ENCODE data around the gene SLC16A2.

DNA sequence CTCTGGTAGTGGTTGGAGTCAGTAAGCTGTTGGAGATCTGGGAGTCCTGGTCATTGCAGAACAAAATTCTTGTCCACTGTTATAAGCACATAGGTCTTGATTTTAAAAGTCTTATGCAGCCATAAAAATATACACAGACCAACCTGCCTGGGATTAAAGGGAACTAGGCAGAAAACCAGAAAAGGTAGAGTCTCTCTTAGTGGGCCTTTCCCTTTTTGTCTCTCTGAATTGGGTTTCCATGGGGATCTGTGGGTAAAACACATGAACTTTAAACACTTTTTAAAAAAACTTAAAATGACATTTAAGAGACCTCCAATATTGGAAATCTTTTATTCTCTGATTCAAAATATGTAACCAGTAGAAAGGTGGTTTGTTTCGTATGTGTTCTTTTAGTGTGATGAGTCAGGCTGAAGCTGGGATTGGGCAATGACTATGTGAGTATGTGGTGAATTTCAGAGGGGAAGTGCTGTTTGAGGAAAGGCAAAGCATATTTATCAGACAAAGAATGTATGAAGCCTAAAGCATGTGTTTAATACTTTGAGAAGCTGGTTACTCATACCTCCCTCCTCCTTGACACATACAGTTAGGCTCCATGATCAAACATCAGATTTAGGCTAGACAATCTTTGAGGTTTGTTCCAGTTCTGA, 29.6 kb downstream of the SLC16A2 start:
- TF ChIP-seq ZFP3 (CRISPR knock-in tag; IDR thresholded peaks at IDR 0.05): no peak
- TF ChIP-seq, protein P1, sequence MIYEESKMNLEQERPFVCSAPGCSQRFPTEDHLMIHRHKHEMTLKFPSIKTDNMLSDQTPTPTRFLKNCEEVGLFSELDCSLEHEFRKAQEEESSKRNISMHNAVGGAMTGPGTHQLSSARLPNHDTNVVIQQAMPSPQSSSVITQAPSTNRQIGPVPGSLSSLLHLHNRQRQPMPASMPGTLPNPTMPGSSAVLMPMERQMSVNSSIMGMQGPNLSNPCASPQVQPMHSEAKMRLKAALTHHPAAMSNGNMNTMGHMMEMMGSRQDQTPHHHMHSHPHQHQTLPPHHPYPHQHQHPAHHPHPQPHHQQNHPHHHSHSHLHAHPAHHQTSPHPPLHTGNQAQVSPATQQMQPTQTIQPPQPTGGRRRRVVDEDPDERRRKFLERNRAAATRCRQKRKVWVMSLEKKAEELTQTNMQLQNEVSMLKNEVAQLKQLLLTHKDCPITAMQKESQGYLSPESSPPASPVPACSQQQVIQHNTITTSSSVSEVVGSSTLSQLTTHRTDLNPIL (CRISPR knock-in tag; IDR thresholded peaks at IDR 0.05; ENCODE audit: low read depth): no peak
- TF ChIP-seq TOX (CRISPR knock-in tag; IDR thresholded peaks at IDR 0.05; ENCODE audit: borderline replicate concordance): no peak
- no peak for TF ChIP-seq ZNF8 (CRISPR knock-in tag; IDR thresholded peaks at IDR 0.05)
- TF ChIP-seq PPARA (CRISPR knock-in tag; IDR thresholded peaks at IDR 0.05; ENCODE audit: borderline replicate concordance): no peak
- no peak for TF ChIP-seq ISL1 (CRISPR knock-in tag; IDR thresholded peaks at IDR 0.05)
- no peak for TF ChIP-seq ZC3H10 (CRISPR knock-in tag; IDR thresholded peaks at IDR 0.05)
- no peak for TF ChIP-seq RARB (CRISPR knock-in tag; IDR thresholded peaks at IDR 0.05)
- TF ChIP-seq, protein P2, sequence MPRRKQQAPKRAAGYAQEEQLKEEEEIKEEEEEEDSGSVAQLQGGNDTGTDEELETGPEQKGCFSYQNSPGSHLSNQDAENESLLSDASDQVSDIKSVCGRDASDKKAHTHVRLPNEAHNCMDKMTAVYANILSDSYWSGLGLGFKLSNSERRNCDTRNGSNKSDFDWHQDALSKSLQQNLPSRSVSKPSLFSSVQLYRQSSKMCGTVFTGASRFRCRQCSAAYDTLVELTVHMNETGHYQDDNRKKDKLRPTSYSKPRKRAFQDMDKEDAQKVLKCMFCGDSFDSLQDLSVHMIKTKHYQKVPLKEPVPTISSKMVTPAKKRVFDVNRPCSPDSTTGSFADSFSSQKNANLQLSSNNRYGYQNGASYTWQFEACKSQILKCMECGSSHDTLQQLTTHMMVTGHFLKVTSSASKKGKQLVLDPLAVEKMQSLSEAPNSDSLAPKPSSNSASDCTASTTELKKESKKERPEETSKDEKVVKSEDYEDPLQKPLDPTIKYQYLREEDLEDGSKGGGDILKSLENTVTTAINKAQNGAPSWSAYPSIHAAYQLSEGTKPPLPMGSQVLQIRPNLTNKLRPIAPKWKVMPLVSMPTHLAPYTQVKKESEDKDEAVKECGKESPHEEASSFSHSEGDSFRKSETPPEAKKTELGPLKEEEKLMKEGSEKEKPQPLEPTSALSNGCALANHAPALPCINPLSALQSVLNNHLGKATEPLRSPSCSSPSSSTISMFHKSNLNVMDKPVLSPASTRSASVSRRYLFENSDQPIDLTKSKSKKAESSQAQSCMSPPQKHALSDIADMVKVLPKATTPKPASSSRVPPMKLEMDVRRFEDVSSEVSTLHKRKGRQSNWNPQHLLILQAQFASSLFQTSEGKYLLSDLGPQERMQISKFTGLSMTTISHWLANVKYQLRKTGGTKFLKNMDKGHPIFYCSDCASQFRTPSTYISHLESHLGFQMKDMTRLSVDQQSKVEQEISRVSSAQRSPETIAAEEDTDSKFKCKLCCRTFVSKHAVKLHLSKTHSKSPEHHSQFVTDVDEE (CRISPR knock-in tag; IDR thresholded peaks at IDR 0.05): no peak
- TF ChIP-seq BACH2 (CRISPR knock-in tag; IDR thresholded peaks at IDR 0.05; ENCODE audit: borderline replicate concordance): no peak
- TF ChIP-seq, protein P3, sequence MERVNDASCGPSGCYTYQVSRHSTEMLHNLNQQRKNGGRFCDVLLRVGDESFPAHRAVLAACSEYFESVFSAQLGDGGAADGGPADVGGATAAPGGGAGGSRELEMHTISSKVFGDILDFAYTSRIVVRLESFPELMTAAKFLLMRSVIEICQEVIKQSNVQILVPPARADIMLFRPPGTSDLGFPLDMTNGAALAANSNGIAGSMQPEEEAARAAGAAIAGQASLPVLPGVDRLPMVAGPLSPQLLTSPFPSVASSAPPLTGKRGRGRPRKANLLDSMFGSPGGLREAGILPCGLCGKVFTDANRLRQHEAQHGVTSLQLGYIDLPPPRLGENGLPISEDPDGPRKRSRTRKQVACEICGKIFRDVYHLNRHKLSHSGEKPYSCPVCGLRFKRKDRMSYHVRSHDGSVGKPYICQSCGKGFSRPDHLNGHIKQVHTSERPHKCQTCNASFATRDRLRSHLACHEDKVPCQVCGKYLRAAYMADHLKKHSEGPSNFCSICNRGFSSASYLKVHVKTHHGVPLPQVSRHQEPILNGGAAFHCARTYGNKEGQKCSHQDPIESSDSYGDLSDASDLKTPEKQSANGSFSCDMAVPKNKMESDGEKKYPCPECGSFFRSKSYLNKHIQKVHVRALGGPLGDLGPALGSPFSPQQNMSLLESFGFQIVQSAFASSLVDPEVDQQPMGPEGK (CRISPR knock-in tag; IDR thresholded peaks at IDR 0.05; ENCODE audit: borderline replicate concordance): no peak
- TF ChIP-seq ARNTL (CRISPR knock-in tag; IDR thresholded peaks at IDR 0.05; ENCODE audit: borderline replicate concordance, low read depth): no peak
- TF ChIP-seq ZFP30 (CRISPR knock-in tag; IDR thresholded peaks at IDR 0.05): no peak
- TF ChIP-seq TCF4 (CRISPR knock-in tag; IDR thresholded peaks at IDR 0.05; ENCODE audit: borderline replicate concordance): no peak

Data from SK-N-SH treated with all-trans-retinoic acid at 6 μM for 48 hours (cell line).